ENCODE data around the gene SUCLA2.

DNA sequence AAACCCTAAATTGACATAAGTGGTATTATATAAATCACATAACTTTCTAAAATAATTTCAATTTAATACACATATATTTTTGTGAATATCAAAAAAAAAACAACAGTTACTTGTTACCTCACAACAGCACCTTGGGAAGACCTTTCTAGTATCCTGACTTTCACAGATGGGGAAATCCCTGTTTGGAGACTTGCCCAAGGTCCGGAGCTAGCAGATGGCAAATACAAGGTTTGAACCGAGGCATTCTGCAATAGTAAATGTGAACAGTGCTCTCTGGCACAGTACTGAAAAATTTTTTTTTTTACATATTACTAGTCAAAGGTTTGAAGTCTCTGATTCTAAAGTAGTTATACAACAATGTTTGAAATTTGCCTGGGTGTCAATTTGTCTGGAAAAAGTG lies 104.5 kb downstream of the SUCLA2 start:
- TF ChIP-seq TAF1 (IDR thresholded peaks at IDR 0.05; ENCODE audit: low read depth): no peak
- TF ChIP-seq, protein P1, sequence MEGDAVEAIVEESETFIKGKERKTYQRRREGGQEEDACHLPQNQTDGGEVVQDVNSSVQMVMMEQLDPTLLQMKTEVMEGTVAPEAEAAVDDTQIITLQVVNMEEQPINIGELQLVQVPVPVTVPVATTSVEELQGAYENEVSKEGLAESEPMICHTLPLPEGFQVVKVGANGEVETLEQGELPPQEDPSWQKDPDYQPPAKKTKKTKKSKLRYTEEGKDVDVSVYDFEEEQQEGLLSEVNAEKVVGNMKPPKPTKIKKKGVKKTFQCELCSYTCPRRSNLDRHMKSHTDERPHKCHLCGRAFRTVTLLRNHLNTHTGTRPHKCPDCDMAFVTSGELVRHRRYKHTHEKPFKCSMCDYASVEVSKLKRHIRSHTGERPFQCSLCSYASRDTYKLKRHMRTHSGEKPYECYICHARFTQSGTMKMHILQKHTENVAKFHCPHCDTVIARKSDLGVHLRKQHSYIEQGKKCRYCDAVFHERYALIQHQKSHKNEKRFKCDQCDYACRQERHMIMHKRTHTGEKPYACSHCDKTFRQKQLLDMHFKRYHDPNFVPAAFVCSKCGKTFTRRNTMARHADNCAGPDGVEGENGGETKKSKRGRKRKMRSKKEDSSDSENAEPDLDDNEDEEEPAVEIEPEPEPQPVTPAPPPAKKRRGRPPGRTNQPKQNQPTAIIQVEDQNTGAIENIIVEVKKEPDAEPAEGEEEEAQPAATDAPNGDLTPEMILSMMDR (IDR thresholded peaks at IDR 0.05; ENCODE audit: poor library complexity, severe bottlenecking): no peak
- TF ChIP-seq POLR2AphosphoS5 (IDR thresholded peaks at IDR 0.05): no peak
- TF ChIP-seq RAD21 (conservative IDR thresholded peaks at IDR 0.05): no peak
- TF ChIP-seq EZH2 (IDR thresholded peaks at IDR 0.05; ENCODE audit: borderline replicate concordance, insufficient read depth, low read length, poor library complexity, severe bottlenecking): no peak
- TF ChIP-seq, protein P2, sequence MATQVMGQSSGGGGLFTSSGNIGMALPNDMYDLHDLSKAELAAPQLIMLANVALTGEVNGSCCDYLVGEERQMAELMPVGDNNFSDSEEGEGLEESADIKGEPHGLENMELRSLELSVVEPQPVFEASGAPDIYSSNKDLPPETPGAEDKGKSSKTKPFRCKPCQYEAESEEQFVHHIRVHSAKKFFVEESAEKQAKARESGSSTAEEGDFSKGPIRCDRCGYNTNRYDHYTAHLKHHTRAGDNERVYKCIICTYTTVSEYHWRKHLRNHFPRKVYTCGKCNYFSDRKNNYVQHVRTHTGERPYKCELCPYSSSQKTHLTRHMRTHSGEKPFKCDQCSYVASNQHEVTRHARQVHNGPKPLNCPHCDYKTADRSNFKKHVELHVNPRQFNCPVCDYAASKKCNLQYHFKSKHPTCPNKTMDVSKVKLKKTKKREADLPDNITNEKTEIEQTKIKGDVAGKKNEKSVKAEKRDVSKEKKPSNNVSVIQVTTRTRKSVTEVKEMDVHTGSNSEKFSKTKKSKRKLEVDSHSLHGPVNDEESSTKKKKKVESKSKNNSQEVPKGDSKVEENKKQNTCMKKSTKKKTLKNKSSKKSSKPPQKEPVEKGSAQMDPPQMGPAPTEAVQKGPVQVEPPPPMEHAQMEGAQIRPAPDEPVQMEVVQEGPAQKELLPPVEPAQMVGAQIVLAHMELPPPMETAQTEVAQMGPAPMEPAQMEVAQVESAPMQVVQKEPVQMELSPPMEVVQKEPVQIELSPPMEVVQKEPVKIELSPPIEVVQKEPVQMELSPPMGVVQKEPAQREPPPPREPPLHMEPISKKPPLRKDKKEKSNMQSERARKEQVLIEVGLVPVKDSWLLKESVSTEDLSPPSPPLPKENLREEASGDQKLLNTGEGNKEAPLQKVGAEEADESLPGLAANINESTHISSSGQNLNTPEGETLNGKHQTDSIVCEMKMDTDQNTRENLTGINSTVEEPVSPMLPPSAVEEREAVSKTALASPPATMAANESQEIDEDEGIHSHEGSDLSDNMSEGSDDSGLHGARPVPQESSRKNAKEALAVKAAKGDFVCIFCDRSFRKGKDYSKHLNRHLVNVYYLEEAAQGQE (IDR thresholded peaks at IDR 0.05; ENCODE audit: borderline replicate concordance): no peak
- no peak for TF ChIP-seq EP300 (conservative IDR thresholded peaks at IDR 0.05; ENCODE audit: poor library complexity, severe bottlenecking)
